Cardiac fibroblast (primary cell): ENCODE results near the gene DTYMK.

Source experiments
- DNase-seq, 2 donors: peaks; one replicate each; pipeline versions ENCODE4 v3.0.0 to v3.0.0-alpha.2; 2010; ENCODE audit warnings: low read depth in 2 of 2
- H3K4me3 ChIP-seq, 2 donors: replicated peaks in 1 of 2; 1 replicate in 1 of 2; 2 replicates in 1 of 2; pipeline ENCODE4 v1.5.1; 2011; ENCODE audit warnings: low read depth in 2 of 2, low read length in 2 of 2, mild to moderate bottlenecking in 2 of 2, moderate library complexity in 1 of 2
- CTCF ChIP-seq: IDR thresholded peaks from one replicate; pipeline ENCODE4 v1.5.1; 2011; ENCODE audit warnings: low read depth, mild to moderate bottlenecking, low read length, inconsistent platforms

DTYMK gene

GRCh38 chr2:241678784-241679540, 7.7 kb downstream of the DTYMK start:
- no peak for TF ChIP-seq CTCF
- DNase-seq, result no peak
- no peak overlapping the region for H3K4me3 ChIP-seq

GRCh38 chr2:241678307-241678706, 8.3 kb downstream of the DTYMK start:
- no peak overlapping the region for H3K4me3 ChIP-seq
- TF ChIP-seq CTCF, result no peak
- no peak for DNase-seq

- no peak for TF ChIP-seq CTCF
- DNase-seq, result no peak
- no peak overlapping the region for H3K4me3 ChIP-seq
Measured at GRCh38 chr2:241677392-241677791, 9.2 kb downstream of the DTYMK start.

- H3K4me3 ChIP-seq, result no peak overlapping the region
- no peak for TF ChIP-seq CTCF
- no peak for DNase-seq
Measured at GRCh38 chr2:241676665-241677064, 9.9 kb downstream of the DTYMK start.

GRCh38 chr2:241675885-241676284, 10.7 kb downstream of the DTYMK start:
- no peak for DNase-seq
- H3K4me3 ChIP-seq, result no peak overlapping the region
- peak; percentile 35 for TF ChIP-seq CTCF

GRCh38 chr2:241673797-241674725, 12.6 kb downstream of the DTYMK start:
- no peak overlapping the region for H3K4me3 ChIP-seq
- DNase-seq, result peak in 1 of 2 donors; percentile 29
- TF ChIP-seq CTCF, result no peak
